K562 (cell line): ENCODE measurements around the gene EVA1B. TPM values are rescaled to one million over a fixed set of nuclear protein-coding genes. Genes with fewer than 3 reads are reported as not detected.

Experiments
- CEBPB ChIP-seq: fragments of 450-650 bp; IDR thresholded peaks from 2 replicates; pipeline ENCODE4 v1.6.1; 2016; ENCODE audit warnings: missing genetic modification characterization, missing compliant biosample characterization
- EHMT2 ChIP-seq: fragments of 450-650 bp; IDR thresholded peaks from 2 replicates; pipeline ENCODE4 v1.6.1; 2018; ENCODE audit warnings: antibody characterized with exemption
- FOXO4 ChIP-seq: fragments of 450-650 bp; formaldehyde crosslinking; IDR thresholded peaks from 2 replicates; pipeline ENCODE4 v1.4.0; 2020; ENCODE audit warnings: mild to moderate bottlenecking, moderate library complexity
- KLF16 ChIP-seq: IDR thresholded peaks from 2 replicates; pipeline ENCODE4 v1.6.1; 2016; ENCODE audit warnings: antibody characterized with exemption
- MYC ChIP-seq, 2 experiments: fragments of 250-450 bp in 1 of 2; sonication (Bioruptor Pico) in 1 of 2; IDR thresholded peaks; 2 replicates each; pipeline versions ENCODE4 v1.5.1 to v1.6.1; 2012 to 2021; ENCODE audit warnings: low read depth in 2 of 2, borderline replicate concordance in 1 of 2, improper control_type of control experiment in 1 of 2, low read length in 1 of 2, mild to moderate bottlenecking in 1 of 2, moderate library complexity in 1 of 2
- NFATC3 ChIP-seq: fragments of 450-650 bp; IDR thresholded peaks from 2 replicates; pipeline ENCODE4 v1.6.1; 2017; ENCODE audit warnings: mild to moderate bottlenecking
- POLR2B ChIP-seq: fragments of 450-650 bp; IDR thresholded peaks from 2 replicates; pipeline ENCODE4 v1.6.1; 2018; ENCODE audit warnings: low read depth; ENCODE audit not compliant: partially characterized antibody
- SMAD3 ChIP-seq: fragments of 450-650 bp; formaldehyde crosslinking; conservative IDR thresholded peaks from 2 replicates; pipeline ENCODE4 v1.4.0; 2020; ENCODE audit warnings: mild to moderate bottlenecking
- SMARCC2 ChIP-seq: fragments of 450-650 bp; IDR thresholded peaks from 2 replicates; pipeline ENCODE4 v1.6.1; 2017; ENCODE audit warnings: antibody characterized with exemption, moderate library complexity, mild to moderate bottlenecking, low read depth
- SRSF1 ChIP-seq: fragments of 200-400 bp; formaldehyde crosslinking; IDR thresholded peaks from 2 replicates; pipeline ENCODE4 v1.6.1; 2017; ENCODE audit warnings: mild to moderate bottlenecking, low read depth, low read length, moderate library complexity
- XRCC5 ChIP-seq: fragments of 200-400 bp; formaldehyde crosslinking; IDR thresholded peaks from 2 replicates; pipeline ENCODE4 v1.6.1; 2017; ENCODE audit warnings: low read depth, mild to moderate bottlenecking, low read length
- ZNF165 ChIP-seq: fragments of 250-450 bp; sonication (Bioruptor Pico); IDR thresholded peaks from 2 replicates; pipeline ENCODE4 v1.4.0; 2020; ENCODE audit warnings: borderline replicate concordance
- ZNF639 ChIP-seq, 2 experiments: fragments of 200-800 bp in 1 of 2; sonication (Bioruptor generic) in 1 of 2; sonication (generic) in 1 of 2; formaldehyde crosslinking in 1 of 2; IDR thresholded peaks in 1 of 2; conservative IDR thresholded peaks in 1 of 2; 2 replicates each; pipeline versions ENCODE4 v1.5.0 to v1.6.1; 2016 to 2020; ENCODE audit warnings: missing compliant biosample characterization in 1 of 2, missing genetic modification characterization in 1 of 2, missing genetic modification reagents in 1 of 2
- ZNF644 ChIP-seq: fragments of 200-800 bp; sonication (Bioruptor generic); IDR thresholded peaks from 2 replicates; pipeline ENCODE4 v1.6.1; 2016; ENCODE audit warnings: low read depth, missing genetic modification characterization, missing compliant biosample characterization
- polyA plus RNA-seq, 8 experiments: library from polyadenylated mRNA; depleted of rRNA in 4 of 8; stranded (reverse) in 5 of 8; unstranded in 3 of 8; fragments of >200 nt; fragmentation: Nextera tagmentation in 2 of 8; fragmentation: Illumina TruSeq in 1 of 8; extraction: Ambion mirVana in 2 of 8; extraction: Trizol in 1 of 8; gene quantifications; 2 replicates each; pipeline versions ENCODE4 v1.2.1 to v1.2.3, GENCODE V29; 2011 to 2014; ENCODE audit warnings: inconsistent platforms in 1 of 8, missing spikeins in 1 of 8
- total RNA-seq, 7 experiments: library from RNA; depleted of rRNA in 6 of 7; stranded (reverse); fragments of >200 nt in 6 of 7; fragmentation: Illumina TruSeq in 2 of 7; extraction: Trizol in 2 of 7; gene quantifications; 2 replicates each; pipeline versions ENCODE4 v1.2.1 to v1.2.3, GENCODE V29; 2011 to 2021; ENCODE audit warnings: low replicate concordance in 1 of 7
- TF ChIP-seq, protein P1 (sequence below): fragments of 450-650 bp; conservative IDR thresholded peaks from 2 replicates; pipeline ENCODE4 v1.6.1; 2016; ENCODE audit warnings: missing genetic modification characterization, low read depth, mild to moderate bottlenecking, control low read depth, missing compliant biosample characterization
- TF ChIP-seq, protein P2 (sequence below): fragments of 450-650 bp; IDR thresholded peaks from 2 replicates; pipeline ENCODE4 v1.6.1; 2016; ENCODE audit warnings: low read depth

The EVA1B gene
- total and polyA plus RNA-seq, 9 of the 15 experiments (the other 6 are each of a cell fraction or from before 2014, with no cell fraction given), result 0.08 to 65.7 (median 2.4) TPM

GRCh38 chr1:36372617-36373016 is 49.2 kb upstream of the EVA1B start (continued):
- TF ChIP-seq CEBPB (tag) (no peak), MYC (IDR thresholded peaks at IDR 0.05; ENCODE audit: low read depth, low read length) (no peak), MYC (CRISPR knock-in tag; IDR thresholded peaks at IDR 0.05; ENCODE audit: borderline replicate concordance, low read depth) (no peak), XRCC5 (no peak), ZNF644 (no peak), ZNF639 (CRISPR knock-in tag; conservative IDR thresholded peaks at IDR 0.05 in 1 of 2, IDR thresholded peaks at IDR 0.05 in 1 of 2) (0 out of 4 replicates have a peak, but pooled peaks of 1 of the 2 experiments have one; percentile 23), SMAD3 (no peak), KLF16 (no peak), SRSF1 (no peak), EHMT2 (no peak), FOXO4 (CRISPR knock-in tag) (no peak), ZNF165 (no peak), NFATC3 (no peak), POLR2B (peak; percentile 25), SMARCC2 (no peak)
- TF ChIP-seq, protein P1, sequence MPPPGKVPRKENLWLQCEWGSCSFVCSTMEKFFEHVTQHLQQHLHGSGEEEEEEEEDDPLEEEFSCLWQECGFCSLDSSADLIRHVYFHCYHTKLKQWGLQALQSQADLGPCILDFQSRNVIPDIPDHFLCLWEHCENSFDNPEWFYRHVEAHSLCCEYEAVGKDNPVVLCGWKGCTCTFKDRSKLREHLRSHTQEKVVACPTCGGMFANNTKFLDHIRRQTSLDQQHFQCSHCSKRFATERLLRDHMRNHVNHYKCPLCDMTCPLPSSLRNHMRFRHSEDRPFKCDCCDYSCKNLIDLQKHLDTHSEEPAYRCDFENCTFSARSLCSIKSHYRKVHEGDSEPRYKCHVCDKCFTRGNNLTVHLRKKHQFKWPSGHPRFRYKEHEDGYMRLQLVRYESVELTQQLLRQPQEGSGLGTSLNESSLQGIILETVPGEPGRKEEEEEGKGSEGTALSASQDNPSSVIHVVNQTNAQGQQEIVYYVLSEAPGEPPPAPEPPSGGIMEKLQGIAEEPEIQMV, result 0 out of 2 replicates have a peak, but pooled peaks have one; percentile 26
- TF ChIP-seq, protein P2, sequence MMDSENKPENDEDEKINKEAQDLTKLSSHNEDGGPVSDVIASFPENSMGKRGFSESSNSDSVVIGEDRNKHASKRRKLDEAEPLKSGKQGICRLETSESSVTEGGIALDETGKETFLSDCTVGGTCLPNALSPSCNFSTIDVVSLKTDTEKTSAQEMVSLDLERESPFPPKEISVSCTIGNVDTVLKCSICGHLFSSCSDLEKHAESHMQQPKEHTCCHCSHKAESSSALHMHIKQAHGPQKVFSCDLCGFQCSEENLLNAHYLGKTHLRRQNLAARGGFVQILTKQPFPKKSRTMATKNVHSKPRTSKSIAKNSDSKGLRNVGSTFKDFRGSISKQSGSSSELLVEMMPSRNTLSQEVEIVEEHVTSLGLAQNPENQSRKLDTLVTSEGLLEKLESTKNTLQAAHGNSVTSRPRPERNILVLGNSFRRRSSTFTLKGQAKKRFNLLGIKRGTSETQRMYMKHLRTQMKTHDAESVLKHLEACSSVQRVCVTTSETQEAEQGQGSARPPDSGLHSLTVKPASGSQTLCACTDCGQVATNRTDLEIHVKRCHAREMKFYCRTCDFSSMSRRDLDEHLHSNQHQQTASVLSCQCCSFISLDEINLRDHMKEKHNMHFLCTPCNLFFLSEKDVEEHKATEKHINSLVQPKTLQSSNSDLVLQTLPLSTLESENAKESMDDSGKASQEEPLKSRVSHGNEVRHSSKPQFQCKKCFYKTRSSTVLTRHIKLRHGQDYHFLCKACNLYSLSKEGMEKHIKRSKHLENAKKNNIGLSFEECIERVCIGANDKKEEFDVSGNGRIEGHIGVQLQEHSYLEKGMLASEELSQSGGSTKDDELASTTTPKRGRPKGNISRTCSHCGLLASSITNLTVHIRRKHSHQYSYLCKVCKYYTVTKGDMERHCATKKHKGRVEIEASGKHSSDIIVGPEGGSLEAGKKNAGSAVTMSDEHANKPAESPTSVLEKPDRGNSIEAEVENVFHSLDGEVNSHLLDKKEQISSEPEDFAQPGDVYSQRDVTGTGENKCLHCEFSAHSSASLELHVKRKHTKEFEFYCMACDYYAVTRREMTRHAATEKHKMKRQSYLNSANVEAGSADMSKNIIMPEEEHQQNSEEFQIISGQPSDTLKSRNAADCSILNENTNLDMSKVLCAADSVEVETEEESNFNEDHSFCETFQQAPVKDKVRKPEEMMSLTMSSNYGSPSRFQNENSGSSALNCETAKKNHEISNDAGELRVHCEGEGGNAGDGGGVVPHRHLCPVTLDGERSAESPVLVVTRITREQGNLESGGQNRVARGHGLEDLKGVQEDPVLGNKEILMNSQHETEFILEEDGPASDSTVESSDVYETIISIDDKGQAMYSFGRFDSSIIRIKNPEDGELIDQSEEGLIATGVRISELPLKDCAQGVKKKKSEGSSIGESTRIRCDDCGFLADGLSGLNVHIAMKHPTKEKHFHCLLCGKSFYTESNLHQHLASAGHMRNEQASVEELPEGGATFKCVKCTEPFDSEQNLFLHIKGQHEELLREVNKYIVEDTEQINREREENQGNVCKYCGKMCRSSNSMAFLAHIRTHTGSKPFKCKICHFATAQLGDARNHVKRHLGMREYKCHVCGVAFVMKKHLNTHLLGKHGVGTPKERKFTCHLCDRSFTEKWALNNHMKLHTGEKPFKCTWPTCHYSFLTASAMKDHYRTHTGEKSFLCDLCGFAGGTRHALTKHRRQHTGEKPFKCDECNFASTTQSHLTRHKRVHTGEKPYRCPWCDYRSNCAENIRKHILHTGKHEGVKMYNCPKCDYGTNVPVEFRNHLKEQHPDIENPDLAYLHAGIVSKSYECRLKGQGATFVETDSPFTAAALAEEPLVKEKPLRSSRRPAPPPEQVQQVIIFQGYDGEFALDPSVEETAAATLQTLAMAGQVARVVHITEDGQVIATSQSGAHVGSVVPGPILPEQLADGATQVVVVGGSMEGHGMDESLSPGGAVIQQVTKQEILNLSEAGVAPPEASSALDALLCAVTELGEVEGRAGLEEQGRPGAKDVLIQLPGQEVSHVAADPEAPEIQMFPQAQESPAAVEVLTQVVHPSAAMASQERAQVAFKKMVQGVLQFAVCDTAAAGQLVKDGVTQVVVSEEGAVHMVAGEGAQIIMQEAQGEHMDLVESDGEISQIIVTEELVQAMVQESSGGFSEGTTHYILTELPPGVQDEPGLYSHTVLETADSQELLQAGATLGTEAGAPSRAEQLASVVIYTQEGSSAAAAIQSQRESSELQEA, result no peak
